DND-41 (cell line): ENCODE measurements around the gene TMEM238.

Source experiments
- ATAC-seq: fragments of 200-7000 bp; cut with Tn5 transposase; 3 replicates; pipeline ENCODE4 v1.9.1; 2021; ENCODE audit warnings: low read depth; ENCODE audit not compliant: insufficient read depth
- DNase-seq: peaks from one replicate; pipeline ENCODE4 v3.0.0-alpha.2; 2020
- H2AFZ ChIP-seq: 2 replicates; pipeline ENCODE4 v1.6.0; 2012; ENCODE audit warnings: low read depth, low read length
- H3K27ac ChIP-seq: 2 replicates; pipeline ENCODE4 v1.5.1; 2012; ENCODE audit warnings: low read length, inconsistent platforms
- H3K27me3 ChIP-seq: fragments of 200-600 bp; sonication (generic); 2 replicates; pipeline ENCODE4 v1.6.0; 2012; ENCODE audit warnings: low read length, mild to moderate bottlenecking, inconsistent platforms; ENCODE audit not compliant: insufficient read depth, poor library complexity
- H3K36me3 ChIP-seq: 2 replicates; pipeline ENCODE4 v1.5.1; 2012; ENCODE audit warnings: low read length, inconsistent platforms; ENCODE audit not compliant: insufficient read depth
- H3K4me1 ChIP-seq: 2 replicates; pipeline ENCODE4 v1.5.1; 2012; ENCODE audit warnings: mild to moderate bottlenecking, low read length; ENCODE audit not compliant: insufficient read depth
- H3K4me2 ChIP-seq: 2 replicates; pipeline ENCODE4 v1.6.0; 2012; ENCODE audit warnings: mild to moderate bottlenecking, moderate library complexity, low read length, inconsistent platforms; ENCODE audit not compliant: insufficient read depth
- H3K4me3 ChIP-seq, 2 experiments: fragments of 200-600 bp in 1 of 2; shearing (Covaris generic) in 1 of 2; 2 replicates each; pipeline ENCODE4 v1.5.1; 2012 to 2016; ENCODE audit warnings: inconsistent platforms in 2 of 2, low read length in 2 of 2, mild to moderate bottlenecking in 2 of 2, low read depth in 1 of 2, moderate library complexity in 1 of 2
- H3K79me2 ChIP-seq: 2 replicates; pipeline ENCODE4 v1.6.0; 2012; ENCODE audit warnings: low read length, inconsistent platforms; ENCODE audit not compliant: insufficient read depth
- H3K9ac ChIP-seq: 2 replicates; pipeline ENCODE4 v1.6.0; 2012; ENCODE audit warnings: low read depth, mild to moderate bottlenecking, inconsistent platforms, low read length, moderate library complexity
- H3K9me3 ChIP-seq: 2 replicates; pipeline ENCODE4 v1.5.1; 2012; ENCODE audit warnings: low read length, moderate library complexity, mild to moderate bottlenecking, inconsistent platforms; ENCODE audit not compliant: insufficient read depth, severe bottlenecking
- H4K20me1 ChIP-seq: 2 replicates; pipeline ENCODE4 v1.6.0; 2012; ENCODE audit warnings: low read length; ENCODE audit not compliant: insufficient read depth
- EZH2 ChIP-seq: IDR thresholded peaks from 3 replicates; pipeline ENCODE4 v1.6.1; 2012; ENCODE audit warnings: borderline replicate concordance, low read depth, mild to moderate bottlenecking, moderate library complexity, low read length, inconsistent platforms; ENCODE audit not compliant: severe bottlenecking
- TF ChIP-seq, protein P1 (sequence below): IDR thresholded peaks from 2 replicates; pipeline ENCODE4 v1.5.1; 2012; ENCODE audit warnings: borderline replicate concordance, low read length, moderate library complexity, mild to moderate bottlenecking; ENCODE audit not compliant: poor library complexity, severe bottlenecking; ENCODE audit errors: extremely low read depth

The TMEM238 gene

DNA sequence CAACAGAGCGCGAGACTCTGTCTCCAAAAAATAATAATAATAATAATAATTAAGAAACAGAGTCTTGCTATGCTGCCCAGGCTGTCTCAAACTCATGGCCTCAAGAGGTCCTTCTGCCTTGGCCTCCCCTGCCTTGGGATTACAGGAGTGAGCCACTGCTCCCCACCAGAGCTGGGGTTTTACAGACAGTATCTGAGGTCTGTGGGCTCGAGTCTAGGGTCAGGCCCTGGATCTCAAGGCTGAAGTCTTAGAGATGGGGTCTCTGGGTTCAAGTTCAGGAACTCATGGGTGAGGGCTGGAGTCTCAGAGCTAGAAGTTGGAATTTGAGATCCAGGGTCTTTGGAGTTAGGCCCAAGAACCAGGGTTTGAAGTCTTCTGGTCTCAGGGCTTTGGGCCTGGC, 17.3 kb downstream of the TMEM238 start:
- H4K20me1 ChIP-seq, result no peaks in the 10 kb centered on the region
- ATAC-seq, result no peak
- H3K9ac ChIP-seq, result no peak overlapping the region
- DNase-seq, result no peak
- no peaks in the 10 kb centered on the region for H3K9me3 ChIP-seq
- no peak overlapping the region for H3K27ac ChIP-seq
- H3K4me1 ChIP-seq, result no peaks in the 10 kb centered on the region
- no peak overlapping the region for H3K4me3 ChIP-seq
- TF ChIP-seq, protein P1, sequence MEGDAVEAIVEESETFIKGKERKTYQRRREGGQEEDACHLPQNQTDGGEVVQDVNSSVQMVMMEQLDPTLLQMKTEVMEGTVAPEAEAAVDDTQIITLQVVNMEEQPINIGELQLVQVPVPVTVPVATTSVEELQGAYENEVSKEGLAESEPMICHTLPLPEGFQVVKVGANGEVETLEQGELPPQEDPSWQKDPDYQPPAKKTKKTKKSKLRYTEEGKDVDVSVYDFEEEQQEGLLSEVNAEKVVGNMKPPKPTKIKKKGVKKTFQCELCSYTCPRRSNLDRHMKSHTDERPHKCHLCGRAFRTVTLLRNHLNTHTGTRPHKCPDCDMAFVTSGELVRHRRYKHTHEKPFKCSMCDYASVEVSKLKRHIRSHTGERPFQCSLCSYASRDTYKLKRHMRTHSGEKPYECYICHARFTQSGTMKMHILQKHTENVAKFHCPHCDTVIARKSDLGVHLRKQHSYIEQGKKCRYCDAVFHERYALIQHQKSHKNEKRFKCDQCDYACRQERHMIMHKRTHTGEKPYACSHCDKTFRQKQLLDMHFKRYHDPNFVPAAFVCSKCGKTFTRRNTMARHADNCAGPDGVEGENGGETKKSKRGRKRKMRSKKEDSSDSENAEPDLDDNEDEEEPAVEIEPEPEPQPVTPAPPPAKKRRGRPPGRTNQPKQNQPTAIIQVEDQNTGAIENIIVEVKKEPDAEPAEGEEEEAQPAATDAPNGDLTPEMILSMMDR, result no peak
- no peak for TF ChIP-seq EZH2
- H3K27me3 ChIP-seq, result no peaks in the 10 kb centered on the region
- H3K79me2 ChIP-seq, result no peaks in the 10 kb centered on the region
- H2AFZ ChIP-seq, result no peak overlapping the region
- H3K36me3 ChIP-seq, result no peaks in the 10 kb centered on the region
- H3K4me2 ChIP-seq, result no peak overlapping the region

DNA sequence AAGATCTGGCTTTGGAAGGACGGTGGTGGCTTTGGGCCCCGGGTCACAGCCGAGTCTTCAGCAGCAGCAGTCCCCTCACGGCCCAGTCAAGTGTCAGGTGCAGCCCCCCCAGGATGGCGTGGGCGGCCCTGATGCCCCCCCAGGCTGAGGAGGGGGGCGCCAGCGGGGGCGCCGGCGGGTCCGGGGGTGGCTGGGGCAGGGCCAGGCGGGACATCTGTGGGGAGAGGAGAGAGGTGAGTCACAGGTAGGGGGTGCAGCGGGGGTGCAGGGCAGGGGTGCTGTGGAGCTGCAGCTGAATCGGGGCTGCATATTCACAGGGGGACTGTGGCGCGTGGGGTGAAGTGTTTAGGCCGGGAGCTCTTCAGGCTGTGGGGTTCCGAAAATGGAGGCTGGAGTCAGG, 18.1 kb downstream of the TMEM238 start:
- no peak overlapping the region for H3K4me3 ChIP-seq
- H3K27ac ChIP-seq, result no peak overlapping the region
- no peak for DNase-seq
- no peaks in the 10 kb centered on the region for H3K9me3 ChIP-seq
- no peak for ATAC-seq
- no peaks in the 10 kb centered on the region for H3K4me1 ChIP-seq
- no peaks in the 10 kb centered on the region for H3K79me2 ChIP-seq
- H3K27me3 ChIP-seq, result no peaks in the 10 kb centered on the region
- H2AFZ ChIP-seq, result no peak overlapping the region
- H4K20me1 ChIP-seq, result no peaks in the 10 kb centered on the region
- H3K4me2 ChIP-seq, result no peak overlapping the region
- no peak for TF ChIP-seq EZH2
- TF ChIP-seq, protein P1, result no peak
- H3K9ac ChIP-seq, result no peak overlapping the region
- H3K36me3 ChIP-seq, result no peaks in the 10 kb centered on the region

DNA sequence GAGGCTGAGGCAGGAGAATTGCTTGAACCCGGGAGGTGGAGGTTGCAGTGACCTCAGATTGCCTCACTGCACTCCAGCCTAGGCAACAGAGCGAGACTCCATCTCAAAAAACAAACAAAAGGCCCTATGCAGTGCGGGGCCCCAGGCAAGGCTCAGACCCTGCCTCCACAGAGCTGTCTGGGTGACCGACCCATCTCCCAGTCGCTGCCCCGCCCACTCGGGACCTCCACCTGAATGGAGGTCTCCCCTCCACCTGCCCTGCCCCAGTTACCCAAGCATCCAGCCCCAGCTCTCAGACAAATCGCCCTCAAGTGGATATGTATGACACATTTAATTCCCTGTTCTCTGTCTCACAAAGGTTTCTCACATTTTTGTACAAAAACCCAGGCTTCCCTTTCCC, 18.8 kb downstream of the TMEM238 start:
- no peaks in the 10 kb centered on the region for H3K79me2 ChIP-seq
- H3K9ac ChIP-seq, result no peak overlapping the region
- ATAC-seq, result no peak
- no peak for DNase-seq
- no peaks in the 10 kb centered on the region for H3K4me1 ChIP-seq
- TF ChIP-seq EZH2, result no peak
- TF ChIP-seq, protein P1, result no peak
- no peaks in the 10 kb centered on the region for H4K20me1 ChIP-seq
- no peaks in the 10 kb centered on the region for H3K9me3 ChIP-seq
- no peak overlapping the region for H3K27ac ChIP-seq
- H3K4me2 ChIP-seq, result no peak overlapping the region
- H2AFZ ChIP-seq, result no peak overlapping the region
- H3K27me3 ChIP-seq, result no peaks in the 10 kb centered on the region
- H3K36me3 ChIP-seq, result no peaks in the 10 kb centered on the region
- no peak overlapping the region for H3K4me3 ChIP-seq

DNA sequence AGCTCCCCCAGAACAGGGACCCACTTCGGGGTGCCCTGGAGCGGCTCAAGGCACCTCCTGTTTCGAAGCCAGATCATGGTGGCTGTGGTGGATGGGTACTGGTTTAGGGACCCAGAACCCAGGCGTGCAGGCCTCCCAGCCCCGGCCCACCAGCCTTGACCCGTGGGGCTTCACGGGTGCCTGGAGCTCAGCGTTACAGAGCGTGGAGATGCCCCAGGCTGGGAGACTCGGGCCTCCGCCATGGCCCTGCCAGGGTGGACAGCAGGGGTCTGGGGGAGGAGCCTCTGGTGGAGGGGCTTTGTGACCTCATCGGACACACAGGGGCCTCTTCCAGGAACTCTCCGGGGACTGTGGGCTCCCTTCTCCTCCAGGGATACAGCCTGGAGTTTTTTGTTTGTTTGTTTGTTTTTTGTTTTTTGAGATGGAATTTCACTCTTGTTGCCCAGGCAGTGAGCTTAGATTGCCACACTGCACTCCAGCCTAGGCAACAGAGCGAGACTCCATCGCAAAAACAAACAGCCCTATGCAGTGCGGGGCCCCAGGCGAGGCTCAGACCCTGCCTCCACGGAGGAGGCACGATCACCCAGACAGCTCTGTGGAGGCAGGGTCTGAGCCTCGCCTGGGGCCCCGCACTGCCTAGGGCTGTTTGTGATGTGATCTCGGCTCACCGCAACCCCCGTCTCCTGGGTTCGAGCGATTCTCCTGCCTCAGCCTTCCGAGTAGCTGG, 20.9 kb downstream of the TMEM238 start, which contains the start of gene GARIN5B:
Gene GARIN5B, minus strand, starts transcription at position 271 of the 727 bp plus-strand sequence. Its CDS starts 194 bp downstream, at position 77.
- no peak within 1 kb of the TSS for H2AFZ ChIP-seq
- no peak within 1 kb of the TSS for H3K4me3 ChIP-seq
- H3K4me2 ChIP-seq, result no peak within 1 kb of the TSS
- no peaks in the 10 kb centered on the region for H3K79me2 ChIP-seq
- H3K27ac ChIP-seq, result no peak within 1 kb of the TSS
- no peaks in the 10 kb centered on the region for H3K27me3 ChIP-seq
- ATAC-seq, result no peak
- H4K20me1 ChIP-seq, result no peaks in the 10 kb centered on the region
- H3K9ac ChIP-seq, result no peak within 1 kb of the TSS
- H3K4me1 ChIP-seq, result no peaks in the 10 kb centered on the region
- no peak for TF ChIP-seq EZH2
- TF ChIP-seq, protein P1, result no peak
- H3K9me3 ChIP-seq, result no peaks in the 10 kb centered on the region
- H3K36me3 ChIP-seq, result no peaks in the 10 kb centered on the region
- DNase-seq, result no peak
